Right atrium auricular region (tissue), 2 donors: ENCODE measurements around the gene ALDH1A3. TPM values are rescaled to one million over a fixed set of nuclear protein-coding genes. Genes with fewer than 3 reads are reported as not detected.
A peak's percentile ranks its signal among the peaks of the same experiment; 100 is the strongest.

Source experiments
- DNase-seq: peaks from one replicate; pipeline ENCODE4 v3.0.0-alpha.2; 2019; ENCODE audit warnings: low spot score
- H3K27ac ChIP-seq, 2 donors: fragments of 200-600 bp; sonication (generic); 1 replicate in 1 of 2; 2 replicates in 1 of 2; pipeline ENCODE4 v1.5.1; 2016 to 2019
- H3K27me3 ChIP-seq, 2 donors: fragments of 200-600 bp; sonication (generic); one replicate each; pipeline versions ENCODE4 v1.5.1 to v1.6.0; 2017 to 2019
- H3K36me3 ChIP-seq: fragments of 200-600 bp; sonication (generic); one replicate; pipeline ENCODE4 v1.5.1; 2016
- H3K4me1 ChIP-seq, 2 donors: fragments of 200-600 bp; sonication (generic); one replicate each; pipeline versions ENCODE4 v1.5.1 to v1.6.0; 2017 to 2019
- H3K4me3 ChIP-seq, 2 donors: fragments of 200-600 bp; sonication (generic); 1 replicate in 1 of 2; 2 replicates in 1 of 2; pipeline ENCODE4 v1.5.1; 2017 to 2019; ENCODE audit warnings: mild to moderate bottlenecking in 1 of 2, moderate library complexity in 1 of 2
- H3K9me3 ChIP-seq, 2 donors: fragments of 200-600 bp; sonication (generic); one replicate each; pipeline ENCODE4 v1.5.1; 2019
- total RNA-seq, 2 donors: library from RNA; depleted of rRNA; stranded (reverse); fragments of >200 nt; gene quantifications; one replicate each; pipeline ENCODE4 v1.1.0, GENCODE V29; 2016
- TF ChIP-seq, protein P1 (sequence below), 2 donors: fragments of 200-600 bp; sonication (generic); IDR thresholded peaks; one replicate each; pipeline ENCODE4 v1.5.1; 2019; ENCODE audit warnings: antibody characterized with exemption in 2 of 2

ALDH1A3 gene
- total RNA-seq, 2 donors from 2014 or later, result 14.7 to 19.7 TPM

DNA sequence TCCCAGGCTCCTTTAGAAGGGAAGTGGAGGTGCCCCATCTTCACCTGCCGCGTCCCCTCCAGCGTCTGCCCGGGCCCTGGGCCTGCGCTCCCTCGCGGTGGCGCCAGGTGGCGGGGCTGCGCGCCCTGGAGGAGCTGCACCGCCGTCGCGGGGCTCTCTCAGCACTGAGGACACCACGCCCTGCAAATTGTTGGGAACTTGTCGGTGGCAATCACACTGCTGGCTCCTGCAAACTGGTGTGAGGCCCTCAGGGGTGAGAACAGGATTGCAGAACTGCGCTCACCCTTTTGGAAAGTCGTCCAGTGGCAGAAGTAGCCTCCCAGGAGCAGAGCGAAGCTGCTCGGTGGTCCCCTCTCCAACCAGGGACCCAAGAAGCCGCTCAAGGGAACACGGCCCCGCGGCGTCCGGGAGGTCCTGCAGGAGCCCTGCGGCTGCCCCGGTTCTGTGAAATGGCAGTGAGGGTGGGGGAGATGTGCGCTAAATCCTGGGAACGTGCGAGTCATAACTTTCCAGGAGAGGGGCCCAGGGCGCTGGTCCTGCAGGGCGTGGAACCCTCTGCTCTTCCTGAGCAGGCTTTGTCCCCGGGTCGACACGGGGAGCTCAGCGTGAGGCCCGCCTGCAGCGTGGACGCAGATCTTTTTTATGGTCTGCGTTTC, 38.5 kb downstream of the ALDH1A3 start:
- Histone ChIP-seq H3K36me3 (no peaks in the 10 kb centered on the region), H3K9me3 (peaks cover 0 to 3% of the 10 kb centered on the region in 2 donors), H3K4me3 (peak overlapping the region; percentile 68 to 74), H3K4me1 (peaks cover 0 to 8% of the 10 kb centered on the region in 2 donors), H3K27ac (peak overlapping the region; percentile 67 to 77), H3K27me3 (peaks cover 0 to 10% of the 10 kb centered on the region in 2 donors)
- TF ChIP-seq, protein P1, sequence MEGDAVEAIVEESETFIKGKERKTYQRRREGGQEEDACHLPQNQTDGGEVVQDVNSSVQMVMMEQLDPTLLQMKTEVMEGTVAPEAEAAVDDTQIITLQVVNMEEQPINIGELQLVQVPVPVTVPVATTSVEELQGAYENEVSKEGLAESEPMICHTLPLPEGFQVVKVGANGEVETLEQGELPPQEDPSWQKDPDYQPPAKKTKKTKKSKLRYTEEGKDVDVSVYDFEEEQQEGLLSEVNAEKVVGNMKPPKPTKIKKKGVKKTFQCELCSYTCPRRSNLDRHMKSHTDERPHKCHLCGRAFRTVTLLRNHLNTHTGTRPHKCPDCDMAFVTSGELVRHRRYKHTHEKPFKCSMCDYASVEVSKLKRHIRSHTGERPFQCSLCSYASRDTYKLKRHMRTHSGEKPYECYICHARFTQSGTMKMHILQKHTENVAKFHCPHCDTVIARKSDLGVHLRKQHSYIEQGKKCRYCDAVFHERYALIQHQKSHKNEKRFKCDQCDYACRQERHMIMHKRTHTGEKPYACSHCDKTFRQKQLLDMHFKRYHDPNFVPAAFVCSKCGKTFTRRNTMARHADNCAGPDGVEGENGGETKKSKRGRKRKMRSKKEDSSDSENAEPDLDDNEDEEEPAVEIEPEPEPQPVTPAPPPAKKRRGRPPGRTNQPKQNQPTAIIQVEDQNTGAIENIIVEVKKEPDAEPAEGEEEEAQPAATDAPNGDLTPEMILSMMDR (IDR thresholded peaks at IDR 0.05), result peak; percentile 79 to 96
- peak; percentile 79 for DNase-seq

DNA sequence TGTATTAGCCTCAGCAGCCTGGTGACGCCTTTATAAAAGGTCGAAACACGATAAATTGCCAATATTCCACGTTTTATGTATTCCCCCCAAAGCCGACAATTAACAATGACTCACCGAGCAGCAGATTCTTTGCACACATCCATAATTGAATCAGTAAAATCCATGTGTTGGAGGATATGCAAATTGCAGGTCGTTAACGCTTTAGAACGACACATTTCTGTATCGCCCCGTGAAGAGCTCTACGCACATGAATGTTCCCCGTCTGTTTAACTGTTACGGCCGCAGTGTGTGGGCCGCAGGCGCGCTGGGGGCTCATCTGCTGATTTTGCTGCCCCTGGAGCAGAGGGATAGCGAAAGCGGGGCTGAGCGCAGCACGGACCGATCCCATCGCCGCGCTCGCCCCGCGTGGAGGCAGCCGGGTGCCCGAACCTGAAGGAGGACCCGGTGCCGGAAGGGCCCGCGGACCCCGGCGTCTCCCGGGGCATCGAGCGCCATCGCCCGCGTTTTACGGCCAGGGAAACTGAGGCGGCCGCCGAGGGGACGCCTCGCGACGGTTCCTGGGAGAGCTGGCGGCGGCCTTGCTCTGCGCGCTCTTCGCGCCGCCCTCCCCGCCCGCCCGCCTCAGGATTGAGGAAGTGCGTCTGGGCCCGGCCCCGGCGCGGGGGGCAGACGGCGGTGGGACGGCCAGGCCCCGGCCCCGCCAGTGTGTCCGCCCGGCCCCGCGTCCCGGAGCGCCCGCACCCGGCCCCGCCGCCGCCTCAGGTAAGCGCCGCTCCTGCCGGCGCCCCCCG, 39.3 kb downstream of the ALDH1A3 start, which contains the start of gene LRRK1:
TSS of gene LRRK1 (plus strand) at position 668 of the 791 bp plus-strand sequence. CDS start 5,276 bp downstream, outside the sequence.
- no peaks in the 10 kb centered on the region for H3K36me3 ChIP-seq
- H3K4me3 ChIP-seq, result peak within 1 kb of the TSS; percentile 68 to 74
- H3K27me3 ChIP-seq, result peaks cover 0 to 10% of the 10 kb centered on the region in 2 donors
- H3K27ac ChIP-seq, result peak within 1 kb of the TSS; percentile 67 to 77
- TF ChIP-seq, protein P1 (IDR thresholded peaks at IDR 0.05), result no peak
- no peak for DNase-seq
- peaks cover 0 to 8% of the 10 kb centered on the region in 2 donors for H3K4me1 ChIP-seq
- no peaks in the 10 kb centered on the region for H3K9me3 ChIP-seq

DNA sequence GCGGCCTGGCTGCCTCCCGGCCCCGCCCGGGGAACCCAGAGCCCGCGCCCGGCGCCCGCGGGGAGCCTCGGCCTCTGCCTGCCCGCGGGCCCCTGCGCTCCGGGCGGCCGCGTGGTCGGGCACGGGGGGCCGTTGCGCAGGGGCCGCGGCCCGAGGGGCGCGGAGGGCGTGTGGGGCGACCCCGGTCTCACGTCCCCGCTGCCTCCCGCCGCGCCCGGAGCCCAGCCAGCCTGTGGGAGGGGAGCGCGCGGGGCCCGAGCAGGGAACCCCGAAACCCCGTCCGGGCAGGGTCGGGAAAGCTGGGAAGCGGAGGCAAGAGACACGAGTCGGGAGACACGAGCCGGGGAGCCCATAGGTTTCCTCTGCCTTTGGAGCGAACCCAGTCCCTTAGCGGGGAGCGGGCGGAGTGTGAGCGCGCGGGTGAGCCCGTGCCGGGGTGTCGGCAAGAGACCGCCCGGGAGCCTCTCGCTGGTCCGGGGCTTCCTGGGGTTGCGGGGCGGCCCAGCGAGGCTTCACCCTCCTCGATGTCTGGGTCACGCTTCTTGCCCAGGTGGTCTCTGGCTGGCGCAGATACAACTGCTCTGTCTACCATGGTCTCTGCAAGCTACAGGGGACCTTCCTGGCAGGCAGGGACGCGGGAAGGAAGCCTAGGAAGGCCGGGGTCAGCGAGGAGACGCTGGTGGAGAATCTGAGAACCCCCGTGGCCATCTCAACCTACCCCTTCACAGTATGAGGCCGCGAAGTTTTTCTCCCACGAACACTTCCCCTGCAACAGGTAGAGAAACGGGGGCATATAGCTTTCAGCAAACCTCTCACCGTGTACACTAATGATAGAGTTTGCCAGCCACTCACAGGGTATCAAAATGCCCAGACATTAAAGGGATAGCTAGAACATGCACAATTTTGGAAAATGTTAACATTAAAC, 40.1 kb downstream of the ALDH1A3 start:
- no peaks in the 10 kb centered on the region for H3K36me3 ChIP-seq
- H3K9me3 ChIP-seq, result no peaks in the 10 kb centered on the region
- peak overlapping the region; percentile 35 to 74 for H3K4me3 ChIP-seq
- DNase-seq, result no peak
- H3K27ac ChIP-seq, result peak overlapping the region in 1 of 2 donors; percentile 59
- TF ChIP-seq, protein P1 (IDR thresholded peaks at IDR 0.05), result no peak
- H3K27me3 ChIP-seq, result peaks cover 0 to 10% of the 10 kb centered on the region in 2 donors
- H3K4me1 ChIP-seq, result peaks cover 0 to 8% of the 10 kb centered on the region in 2 donors

DNA sequence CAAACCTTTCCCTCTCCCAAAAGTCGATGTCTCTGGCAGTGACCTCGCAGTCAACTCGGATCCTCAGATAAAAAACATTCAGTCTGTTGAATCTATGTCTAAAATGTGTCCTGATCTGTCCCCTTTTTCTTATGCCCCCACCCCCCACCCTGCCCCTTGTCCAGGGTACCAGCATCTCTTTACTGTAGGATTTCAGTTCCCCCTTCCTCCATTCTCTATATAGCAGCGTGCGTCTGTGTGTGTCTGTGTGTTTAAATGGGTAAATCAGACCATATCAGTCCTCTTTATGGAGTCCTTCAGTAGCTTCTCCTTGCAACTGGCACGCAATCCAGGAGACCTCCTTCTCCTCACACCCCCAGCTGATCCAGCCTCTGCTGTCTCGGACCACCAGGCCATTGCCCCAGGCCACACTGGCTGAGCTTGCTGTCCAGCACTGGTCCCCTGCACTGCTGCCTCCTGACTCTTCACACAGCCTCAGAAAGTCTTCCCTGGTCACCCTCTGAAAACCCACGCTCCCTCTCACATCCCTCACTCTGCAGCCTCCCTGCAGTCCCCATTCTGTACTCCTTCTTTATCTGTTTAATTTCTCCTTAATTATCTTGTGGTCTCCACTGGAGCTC, 41.0 kb downstream of the ALDH1A3 start:
- DNase-seq, result no peak
- Histone ChIP-seq H3K36me3 (peaks cover 4% of the 10 kb centered on the region), H3K27ac (no peak overlapping the region), H3K9me3 (no peaks in the 10 kb centered on the region), H3K4me3 (peak overlapping the region in 1 of 2 donors; percentile 74), H3K27me3 (peaks cover 0 to 10% of the 10 kb centered on the region in 2 donors), H3K4me1 (peaks cover 0 to 8% of the 10 kb centered on the region in 2 donors)
- TF ChIP-seq, protein P1 (IDR thresholded peaks at IDR 0.05), result no peak
